Neural crest cell (in vitro differentiated cells): ENCODE measurements around the gene WNK2. TPM values are rescaled to one million over a fixed set of nuclear protein-coding genes. Genes with fewer than 3 reads are reported as not detected.

Source experiments
- DNase-seq: peaks from one replicate; pipeline ENCODE4 v3.0.0; 2021; ENCODE audit warnings: low read depth, mixed read lengths, low spot score
- H3K27ac Mint-ChIP-seq: one replicate; pipeline ENCODE4 v1.8.0; 2021; ENCODE audit warnings: mild to moderate bottlenecking, mixed read lengths; ENCODE audit not compliant: unreplicated experiment
- H3K27me3 Mint-ChIP-seq: 2 replicates; pipeline ENCODE4 v1.8.0; 2021; ENCODE audit warnings: low read depth, mild to moderate bottlenecking, mixed read lengths
- H3K36me3 Mint-ChIP-seq: 2 replicates; pipeline ENCODE4 v1.8.0; 2021; ENCODE audit warnings: low read depth, mild to moderate bottlenecking, mixed read lengths
- H3K4me1 Mint-ChIP-seq: 2 replicates; pipeline ENCODE4 v1.8.0; 2021; ENCODE audit warnings: mixed read lengths
- H3K4me3 Mint-ChIP-seq: one replicate; pipeline ENCODE4 v1.8.0; 2021; ENCODE audit warnings: mild to moderate bottlenecking, mixed read lengths
- H3K9me3 Mint-ChIP-seq: 2 replicates; pipeline ENCODE4 v1.8.0; 2021; ENCODE audit warnings: mixed read lengths
- total RNA-seq: library from RNA; stranded (reverse); gene quantifications from 2 replicates; pipeline ENCODE4 v1.2.1, GENCODE V29; 2021
- TF ChIP-seq, protein P1 (sequence below): fragments of 200-600 bp; sonication (generic); conservative IDR thresholded peaks from 2 replicates; pipeline ENCODE4 v1.5.0; 2021; ENCODE audit warnings: antibody characterized with exemption, mild to moderate bottlenecking

Gene WNK2
- total RNA-seq, 1 donor from 2014 or later, result 27.8 TPM

GRCh38 chr9:93221044-93221443 is 37.1 kb downstream of the WNK2 start:
- Mint-ChIP-seq H3K9me3 (no peaks in the 10 kb centered on the region), H3K36me3 (no peaks in the 10 kb centered on the region), H3K4me3 (no peak overlapping the region), H3K4me1 (peaks cover 8% of the 10 kb centered on the region), H3K27me3 (no peaks in the 10 kb centered on the region), H3K27ac (no peak overlapping the region)
- no peak for DNase-seq
- TF ChIP-seq, protein P1, sequence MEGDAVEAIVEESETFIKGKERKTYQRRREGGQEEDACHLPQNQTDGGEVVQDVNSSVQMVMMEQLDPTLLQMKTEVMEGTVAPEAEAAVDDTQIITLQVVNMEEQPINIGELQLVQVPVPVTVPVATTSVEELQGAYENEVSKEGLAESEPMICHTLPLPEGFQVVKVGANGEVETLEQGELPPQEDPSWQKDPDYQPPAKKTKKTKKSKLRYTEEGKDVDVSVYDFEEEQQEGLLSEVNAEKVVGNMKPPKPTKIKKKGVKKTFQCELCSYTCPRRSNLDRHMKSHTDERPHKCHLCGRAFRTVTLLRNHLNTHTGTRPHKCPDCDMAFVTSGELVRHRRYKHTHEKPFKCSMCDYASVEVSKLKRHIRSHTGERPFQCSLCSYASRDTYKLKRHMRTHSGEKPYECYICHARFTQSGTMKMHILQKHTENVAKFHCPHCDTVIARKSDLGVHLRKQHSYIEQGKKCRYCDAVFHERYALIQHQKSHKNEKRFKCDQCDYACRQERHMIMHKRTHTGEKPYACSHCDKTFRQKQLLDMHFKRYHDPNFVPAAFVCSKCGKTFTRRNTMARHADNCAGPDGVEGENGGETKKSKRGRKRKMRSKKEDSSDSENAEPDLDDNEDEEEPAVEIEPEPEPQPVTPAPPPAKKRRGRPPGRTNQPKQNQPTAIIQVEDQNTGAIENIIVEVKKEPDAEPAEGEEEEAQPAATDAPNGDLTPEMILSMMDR, result no peak

GRCh38 chr9:93222890-93223259 is 38.9 kb downstream of the WNK2 start:
- H3K27ac Mint-ChIP-seq, result peak overlapping the region; percentile 43

DNA sequence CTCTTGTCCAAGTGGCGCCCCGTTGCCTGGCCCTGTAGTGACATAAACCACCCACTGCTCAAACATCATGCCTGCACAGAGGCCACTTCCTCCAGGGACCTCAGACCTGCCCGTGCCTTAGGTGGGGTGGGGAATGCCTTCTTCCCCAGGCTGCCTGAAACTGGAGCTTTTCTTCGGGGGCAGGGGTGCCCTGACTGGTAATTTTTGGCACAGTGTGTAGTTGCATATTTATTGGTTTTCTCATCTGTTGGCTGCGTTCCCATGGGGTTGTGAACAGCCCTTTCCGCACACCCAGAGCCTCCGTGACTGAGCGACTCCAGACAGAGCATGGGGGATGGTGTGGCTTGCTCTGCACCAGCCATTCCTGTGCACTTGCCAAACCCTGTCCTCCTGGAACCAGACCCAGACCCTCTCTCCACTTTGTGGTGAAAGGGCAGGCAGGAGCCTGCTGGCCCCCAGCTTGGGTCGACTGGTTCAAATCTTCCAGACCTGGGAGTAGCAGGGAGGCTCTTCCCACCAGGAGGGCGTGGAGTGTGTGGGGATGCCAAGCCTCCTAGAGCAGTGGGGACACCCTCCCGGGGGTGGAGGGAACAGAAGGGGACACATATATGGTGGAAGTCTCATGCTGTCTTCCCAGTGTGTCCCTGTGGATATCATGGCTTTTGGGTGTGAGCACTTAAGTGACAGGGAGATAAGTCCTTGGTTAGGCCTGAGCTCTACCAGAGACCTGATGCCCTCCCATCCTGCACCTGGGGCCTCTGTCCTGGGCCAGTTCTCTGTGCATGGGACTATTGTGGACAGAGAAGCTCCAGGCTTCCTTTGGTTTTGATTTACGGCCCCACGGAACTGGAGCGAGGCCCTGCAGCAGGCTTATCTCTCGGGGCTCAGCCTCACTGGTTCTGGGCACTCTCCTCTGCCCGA is 39.6 kb downstream of the WNK2 start:
- no peaks in the 10 kb centered on the region for H3K27me3 Mint-ChIP-seq
- TF ChIP-seq, protein P1, result no peak
- H3K4me1 Mint-ChIP-seq, result peaks cover 8% of the 10 kb centered on the region
- H3K9me3 Mint-ChIP-seq, result no peaks in the 10 kb centered on the region
- H3K4me3 Mint-ChIP-seq, result no peak overlapping the region
- DNase-seq, result no peak
- no peak overlapping the region for H3K27ac Mint-ChIP-seq
- no peaks in the 10 kb centered on the region for H3K36me3 Mint-ChIP-seq

More at GRCh38 chr9:93222890-93223259, 38.9 kb downstream of the WNK2 start:
- no peaks in the 10 kb centered on the region for H3K36me3 Mint-ChIP-seq
- no peaks in the 10 kb centered on the region for H3K27me3 Mint-ChIP-seq
- no peak overlapping the region for H3K4me3 Mint-ChIP-seq
- no peak for DNase-seq
- TF ChIP-seq, protein P1, result no peak
- peaks cover 8% of the 10 kb centered on the region for H3K4me1 Mint-ChIP-seq
- H3K9me3 Mint-ChIP-seq, result no peaks in the 10 kb centered on the region

GRCh38 chr9:93224591-93224990 is 40.7 kb downstream of the WNK2 start:
- DNase-seq, result no peak
- H3K27ac Mint-ChIP-seq, result no peak overlapping the region
- H3K36me3 Mint-ChIP-seq, result no peaks in the 10 kb centered on the region
- no peak overlapping the region for H3K4me3 Mint-ChIP-seq
- no peaks in the 10 kb centered on the region for H3K9me3 Mint-ChIP-seq
- TF ChIP-seq, protein P1, result no peak
- H3K27me3 Mint-ChIP-seq, result no peaks in the 10 kb centered on the region
- peaks cover 8% of the 10 kb centered on the region for H3K4me1 Mint-ChIP-seq

GRCh38 chr9:93225417-93225816 is 41.5 kb downstream of the WNK2 start:
- Mint-ChIP-seq H3K27ac (no peak overlapping the region), H3K9me3 (no peaks in the 10 kb centered on the region), H3K27me3 (no peaks in the 10 kb centered on the region), H3K36me3 (no peaks in the 10 kb centered on the region), H3K4me3 (no peak overlapping the region), H3K4me1 (peaks cover 8% of the 10 kb centered on the region)
- TF ChIP-seq, protein P1, result no peak
- DNase-seq, result no peak
